Measurements from ENCODE around the gene RNASE8. TPM values are rescaled to one million over a fixed set of nuclear protein-coding genes. Genes with fewer than 3 reads are reported as not detected.

RNASE8 gene
- total and polyA plus RNA-seq, 2 of the 4 experiments (the other 2 are of a cell fraction) = not detected

GRCh38 chr14:21048638-21049037 is 9.0 kb upstream of the RNASE8 start:
- no peak overlapping the region for H3K23ac ChIP-seq (ENCODE audit: low read depth, low read length)
- H3K4me1 ChIP-seq (ENCODE audit: control insufficient read depth, insufficient read depth, low read length) = peaks cover 4% of the 10 kb centered on the region; the same call in 1 of the 2 replicates
- DNase-seq (no peak), ATAC-seq (ENCODE audit: low read depth) (no peak)
- no peaks in the 10 kb centered on the region for H3K36me3 ChIP-seq (ENCODE audit: control insufficient read depth, insufficient read depth, low read length)
- H3K79me1 ChIP-seq (ENCODE audit: low read depth in 1 of 2, low read length in 2 of 2) = no peaks in the 10 kb centered on the region
- CTCF ChIA-PET = interaction anchor here (1.7 to 2.6 kb wide), 2 partner anchors 34 to 78 kb away, joined by 6 to 14 read pairs; no protein-coding TSS in a partner anchor
- H3K27me3 ChIP-seq (ENCODE audit: control insufficient read depth, insufficient read depth, low read length) = peaks cover 15% of the 10 kb centered on the region
- no TSS peak for BruUV-seq (replicated peaks)
- dilution Hi-C loops (cut with HindIII; ENCODE audit: low sequenced_read_pairs, unreplicated experiment) = no loop called here
- H3K9me1 ChIP-seq (ENCODE audit: insufficient read depth, low read length) = no peaks in the 10 kb centered on the region
- H4K20me1 ChIP-seq (ENCODE audit: insufficient read depth, low read length) = no peaks in the 10 kb centered on the region
- H2AK5ac ChIP-seq (ENCODE audit: low read depth, low read length) = no peak overlapping the region
- no peak overlapping the region for H2BK15ac ChIP-seq (ENCODE audit: low read depth, low read length)
- in situ Hi-C loops (cut with MboI; ENCODE audit: low sequenced_read_pairs) = no loop called here
- H2BK120ac ChIP-seq (ENCODE audit: low read depth, low read length) = no peak overlapping the region
- H4K5ac ChIP-seq (ENCODE audit: low read depth, low read length) = no peak overlapping the region
- no peak overlapping the region for H3K18ac ChIP-seq (ENCODE audit: low read depth, low read length)
- no peak overlapping the region for H3K4me2 ChIP-seq (ENCODE audit: low read depth, low read length)
- no peak overlapping the region for H3K27ac ChIP-seq (ENCODE audit: insufficient read depth, low read length)
- WGBS, 2 experiments (ENCODE audit: extremely low coverage in 2 of 2, insufficient read length in 1 of 2) = no CpG with 5 or more reads among the region's 2 CpGs
- intact Hi-C loops (cut with micrococcal nuclease) = no loop called here
- H2AK9ac ChIP-seq (replicated peaks; ENCODE audit: low read depth, low read length, poor library complexity) = no peak overlapping the region
- H2AFZ ChIP-seq (replicated peaks; ENCODE audit: low read length, poor library complexity) = no peak overlapping the region
- H4K8ac ChIP-seq (ENCODE audit: low read depth in 2 of 2, low read length in 2 of 2) = no peak overlapping the region
- POLR2A ChIA-PET (ENCODE audit: unreplicated experiment) = no interaction called here
- no peaks in the 10 kb centered on the region for H3K9me3 ChIP-seq (ENCODE audit: control insufficient read depth, insufficient read depth, low read length)
- H2BK5ac ChIP-seq (ENCODE audit: low read depth, low read length, poor library complexity, severe bottlenecking) = no peak overlapping the region
- no peak overlapping the region for H3K14ac ChIP-seq (replicated peaks; ENCODE audit: low read depth, low read length)
- H3K9ac ChIP-seq (ENCODE audit: low read depth, low read length) = no peak overlapping the region
- no peak overlapping the region for H3K4ac ChIP-seq (ENCODE audit: low read depth, low read length)
- H3K4me3 ChIP-seq (ENCODE audit: insufficient read depth, low read depth, low read length) = no peak overlapping the region
- no peak overlapping the region for H3K56ac ChIP-seq (ENCODE audit: extremely low read depth, insufficient read depth, low read length)
- TF ChIP-seq POLR2A (IDR thresholded peaks at IDR 0.05; ENCODE audit: low read depth, low read length) (no peak), CEBPB (IDR thresholded peaks at IDR 0.05; ENCODE audit: low read depth, low read length) (no peak), RAD21 (IDR thresholded peaks at IDR 0.05; ENCODE audit: low read length) (no peak), MAZ (IDR thresholded peaks at IDR 0.05; ENCODE audit: borderline replicate concordance, low read depth, low read length) (no peak), MXI1 (IDR thresholded peaks at IDR 0.05; ENCODE audit: borderline replicate concordance, low read depth, low read length) (no peak), FOS (IDR thresholded peaks at IDR 0.05; ENCODE audit: low read depth, low read length) (no peak), RCOR1 (IDR thresholded peaks at IDR 0.05; ENCODE audit: insufficient replicate concordance, low read length) (no peak), RFX5 (IDR thresholded peaks at IDR 0.05; ENCODE audit: low read depth, low read length) (no peak), CHD1 (IDR thresholded peaks at IDR 0.05; ENCODE audit: low read depth, low read length) (no peak), CTCF (conservative IDR thresholded peaks at IDR 0.05; ENCODE audit: low read depth, low read length) (no peak), SMC3 (IDR thresholded peaks at IDR 0.05; ENCODE audit: low read depth, low read length) (no peak), BHLHE40 (IDR thresholded peaks at IDR 0.05; ENCODE audit: low read depth, low read length) (no peak), USF2 (IDR thresholded peaks at IDR 0.05; ENCODE audit: low read depth, low read length) (no peak), NFE2L2 (IDR thresholded peaks at IDR 0.05; ENCODE audit: low read depth, low read length) (no peak), ELK1 (IDR thresholded peaks at IDR 0.05; ENCODE audit: borderline replicate concordance, low read depth, low read length) (no peak), MAFK (IDR thresholded peaks at IDR 0.05; ENCODE audit: low read depth, low read length) (no peak)
- H2BK20ac ChIP-seq (ENCODE audit: low read depth, low read length) = no peak overlapping the region
- no peak overlapping the region for H4K91ac ChIP-seq (ENCODE audit: insufficient read depth, low read depth, low read length)
